ENCODE measurements around the gene BOLA2.
"Not testable (repeated sequence)": the region's sequence is repeated elsewhere in the genome, so short reads cannot be mapped to it uniquely, and the experiment has no call there.

GRCh38 chr16:29465985-29466824 lies 12.1 kb upstream of the BOLA2 start:
- TF ChIP-seq, protein P1, sequence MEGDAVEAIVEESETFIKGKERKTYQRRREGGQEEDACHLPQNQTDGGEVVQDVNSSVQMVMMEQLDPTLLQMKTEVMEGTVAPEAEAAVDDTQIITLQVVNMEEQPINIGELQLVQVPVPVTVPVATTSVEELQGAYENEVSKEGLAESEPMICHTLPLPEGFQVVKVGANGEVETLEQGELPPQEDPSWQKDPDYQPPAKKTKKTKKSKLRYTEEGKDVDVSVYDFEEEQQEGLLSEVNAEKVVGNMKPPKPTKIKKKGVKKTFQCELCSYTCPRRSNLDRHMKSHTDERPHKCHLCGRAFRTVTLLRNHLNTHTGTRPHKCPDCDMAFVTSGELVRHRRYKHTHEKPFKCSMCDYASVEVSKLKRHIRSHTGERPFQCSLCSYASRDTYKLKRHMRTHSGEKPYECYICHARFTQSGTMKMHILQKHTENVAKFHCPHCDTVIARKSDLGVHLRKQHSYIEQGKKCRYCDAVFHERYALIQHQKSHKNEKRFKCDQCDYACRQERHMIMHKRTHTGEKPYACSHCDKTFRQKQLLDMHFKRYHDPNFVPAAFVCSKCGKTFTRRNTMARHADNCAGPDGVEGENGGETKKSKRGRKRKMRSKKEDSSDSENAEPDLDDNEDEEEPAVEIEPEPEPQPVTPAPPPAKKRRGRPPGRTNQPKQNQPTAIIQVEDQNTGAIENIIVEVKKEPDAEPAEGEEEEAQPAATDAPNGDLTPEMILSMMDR (IDR thresholded peaks at IDR 0.05) = not testable (repeated sequence)
- not testable (repeated sequence) for TF ChIP-seq EZH2 (IDR thresholded peaks at IDR 0.05)
